RWPE2 (cell line): Measurements from ENCODE around the gene ARMC2.

Source experiments
- ATAC-seq: fragments of 200-7000 bp; cut with Tn5 transposase; 3 replicates; pipeline ENCODE4 v1.9.1; 2021; ENCODE audit warnings: low read depth
- DNase-seq: peaks from one replicate; pipeline ENCODE4 v3.0.0-alpha.2; 2020; ENCODE audit warnings: low spot score
- H3K27ac ChIP-seq: fragments of 450-650 bp; 2 replicates; pipeline ENCODE4 v1.5.1; 2017; ENCODE audit warnings: mild to moderate bottlenecking; ENCODE audit not compliant: poor library complexity, severe bottlenecking
- H3K27me3 ChIP-seq: fragments of 250-450 bp; sonication (Bioruptor Pico); 2 replicates; pipeline ENCODE4 v1.5.1; 2021; ENCODE audit warnings: mild to moderate bottlenecking, moderate library complexity; ENCODE audit not compliant: insufficient read depth, poor library complexity, severe bottlenecking
- H3K36me3 ChIP-seq: fragments of 250-450 bp; sonication (Bioruptor Pico); 2 replicates; pipeline ENCODE4 v1.5.1; 2020; ENCODE audit warnings: low read depth, mild to moderate bottlenecking, moderate library complexity
- H3K4me1 ChIP-seq: fragments of 250-450 bp; sonication (Bioruptor Pico); 2 replicates; pipeline ENCODE4 v1.5.1; 2021; ENCODE audit warnings: mild to moderate bottlenecking, moderate library complexity; ENCODE audit not compliant: insufficient read depth, poor library complexity, severe bottlenecking
- H3K4me3 ChIP-seq: fragments of 250-450 bp; sonication (Bioruptor Pico); 2 replicates; pipeline ENCODE4 v1.5.1; 2021; ENCODE audit warnings: mild to moderate bottlenecking, moderate library complexity; ENCODE audit not compliant: severe bottlenecking
- H3K9me3 ChIP-seq: fragments of 250-450 bp; sonication (Bioruptor Pico); 2 replicates; pipeline ENCODE4 v1.5.1; 2021; ENCODE audit warnings: mild to moderate bottlenecking, moderate library complexity; ENCODE audit not compliant: severe bottlenecking
- TF ChIP-seq, protein P1 (sequence below): fragments of 450-650 bp; IDR thresholded peaks from one replicate; pipeline ENCODE4 v1.5.1; 2017; ENCODE audit warnings: mild to moderate bottlenecking, moderate library complexity; ENCODE audit not compliant: poor library complexity, severe bottlenecking

The ARMC2 gene

DNA sequence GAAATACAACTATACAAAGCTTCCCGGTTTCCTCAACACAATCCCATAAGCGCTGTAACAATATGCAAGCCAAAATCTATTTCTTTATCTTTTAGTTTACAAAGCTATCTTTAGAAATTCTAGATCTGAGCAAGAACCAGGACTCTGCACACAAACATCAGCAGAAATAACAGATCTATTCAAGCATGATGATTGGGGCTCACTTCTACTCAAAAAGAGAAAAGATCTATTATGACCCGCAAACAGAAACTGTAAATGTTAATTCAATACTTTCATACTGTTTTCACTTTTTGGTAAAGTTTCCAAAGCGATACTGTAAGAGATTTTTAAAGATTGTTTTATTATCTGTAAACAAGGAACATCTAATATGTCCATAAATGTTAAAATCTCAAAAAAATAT, 159.8 kb downstream of the ARMC2 start:
- Histone ChIP-seq H3K4me1 (peaks cover 6% of the 10 kb centered on the region), H3K9me3 (no peaks in the 10 kb centered on the region), H3K4me3 (peak overlapping the region; percentile 86), H3K27ac (peak overlapping the region; percentile 54), H3K36me3 (peaks cover 3% of the 10 kb centered on the region; the same call in 1 of the 2 replicates), H3K27me3 (no peaks in the 10 kb centered on the region)
- DNase-seq (no peak), ATAC-seq (no peak)
- TF ChIP-seq, protein P1, sequence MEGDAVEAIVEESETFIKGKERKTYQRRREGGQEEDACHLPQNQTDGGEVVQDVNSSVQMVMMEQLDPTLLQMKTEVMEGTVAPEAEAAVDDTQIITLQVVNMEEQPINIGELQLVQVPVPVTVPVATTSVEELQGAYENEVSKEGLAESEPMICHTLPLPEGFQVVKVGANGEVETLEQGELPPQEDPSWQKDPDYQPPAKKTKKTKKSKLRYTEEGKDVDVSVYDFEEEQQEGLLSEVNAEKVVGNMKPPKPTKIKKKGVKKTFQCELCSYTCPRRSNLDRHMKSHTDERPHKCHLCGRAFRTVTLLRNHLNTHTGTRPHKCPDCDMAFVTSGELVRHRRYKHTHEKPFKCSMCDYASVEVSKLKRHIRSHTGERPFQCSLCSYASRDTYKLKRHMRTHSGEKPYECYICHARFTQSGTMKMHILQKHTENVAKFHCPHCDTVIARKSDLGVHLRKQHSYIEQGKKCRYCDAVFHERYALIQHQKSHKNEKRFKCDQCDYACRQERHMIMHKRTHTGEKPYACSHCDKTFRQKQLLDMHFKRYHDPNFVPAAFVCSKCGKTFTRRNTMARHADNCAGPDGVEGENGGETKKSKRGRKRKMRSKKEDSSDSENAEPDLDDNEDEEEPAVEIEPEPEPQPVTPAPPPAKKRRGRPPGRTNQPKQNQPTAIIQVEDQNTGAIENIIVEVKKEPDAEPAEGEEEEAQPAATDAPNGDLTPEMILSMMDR, result no peak

DNA sequence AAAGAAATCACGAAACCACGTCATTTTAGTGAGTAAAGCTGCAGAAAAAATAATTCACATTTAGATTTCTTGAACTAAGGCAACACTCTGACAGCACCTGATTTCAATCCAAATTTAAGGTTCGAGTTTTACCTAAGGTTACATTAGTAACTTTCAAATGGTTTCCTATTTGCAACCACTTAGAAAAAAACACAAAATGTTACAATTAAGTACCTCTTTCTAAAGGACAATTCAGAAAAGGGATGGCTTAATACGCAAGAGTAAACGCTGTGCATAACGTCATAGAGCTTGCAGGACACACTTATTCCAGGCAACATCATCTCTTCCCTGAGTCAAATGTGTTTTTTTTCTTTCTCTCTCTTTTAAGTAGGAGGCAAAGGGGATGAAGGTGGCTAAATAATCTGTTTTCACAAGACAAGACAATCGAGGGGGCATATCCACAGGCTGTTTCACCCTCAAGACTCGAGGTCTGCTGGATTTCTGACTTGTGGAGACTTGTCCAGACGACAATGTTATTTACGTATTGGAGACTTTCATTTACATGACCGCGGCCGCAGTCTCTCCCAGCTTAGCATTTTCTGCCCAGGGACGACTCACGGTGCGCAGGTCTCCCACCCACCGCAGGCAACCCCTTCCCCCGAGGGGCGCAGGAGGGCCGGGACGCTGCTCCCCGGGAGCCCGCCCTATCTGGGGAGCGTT, 160.5 kb downstream of the ARMC2 start:
- H3K27ac ChIP-seq, result peak overlapping the region; percentile 54
- peak overlapping the region; percentile 86 for H3K4me3 ChIP-seq
- ATAC-seq (peak; percentile 58), DNase-seq (peak; percentile 49)
- H3K9me3 ChIP-seq, result no peaks in the 10 kb centered on the region
- no peaks in the 10 kb centered on the region for H3K27me3 ChIP-seq
- H3K36me3 ChIP-seq, result 0 out of 2 replicates have a peak, but pooled peaks cover 3% of the 10 kb centered on the region
- H3K4me1 ChIP-seq, result peaks cover 3% of the 10 kb centered on the region
- TF ChIP-seq, protein P1, result no peak

DNA sequence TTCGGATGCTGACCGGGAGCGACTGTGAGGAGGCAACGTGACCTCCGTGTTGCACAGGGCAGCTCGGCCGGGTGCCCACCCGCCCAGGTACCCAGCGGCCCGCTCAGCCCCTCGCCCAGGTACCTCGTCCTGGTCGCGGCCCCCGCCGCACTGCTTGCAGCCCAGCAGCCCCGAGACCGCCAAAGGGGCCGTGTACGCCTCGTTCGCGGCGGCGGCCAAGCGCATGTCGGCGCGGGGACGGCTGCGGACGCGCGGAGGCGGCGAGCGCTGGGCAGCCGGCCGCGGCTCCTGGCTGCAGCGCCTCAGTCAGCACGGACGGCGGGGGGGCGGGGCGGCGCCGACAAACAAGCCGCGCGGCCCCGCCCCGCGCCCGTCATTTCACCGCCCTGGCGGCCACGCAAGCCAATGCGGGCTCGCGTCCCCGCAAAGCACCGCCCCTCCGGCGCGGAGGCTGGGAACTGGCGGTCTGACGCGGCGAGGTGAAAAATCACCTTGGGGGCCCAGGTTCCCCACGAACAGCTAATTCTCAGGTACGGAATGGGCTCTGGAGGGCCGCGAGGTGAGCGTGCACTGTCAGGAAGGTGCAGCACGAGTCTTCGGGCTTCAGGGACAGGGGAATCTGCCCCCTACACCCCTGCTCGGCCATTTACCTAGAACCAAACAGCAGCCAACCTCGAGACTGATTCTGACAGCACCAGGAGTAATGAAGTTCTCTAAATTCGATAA, 161.2 kb downstream of the ARMC2 start:
- H3K4me3 ChIP-seq, result peak overlapping the region; percentile 86
- peak; percentile 89 for ATAC-seq
- peaks cover 3% of the 10 kb centered on the region for H3K4me1 ChIP-seq
- H3K27me3 ChIP-seq, result no peaks in the 10 kb centered on the region
- H3K9me3 ChIP-seq, result no peaks in the 10 kb centered on the region
- TF ChIP-seq, protein P1, result no peak
- peak; percentile 93 for DNase-seq
- H3K27ac ChIP-seq, result peak overlapping the region; percentile 54
- H3K36me3 ChIP-seq, result 0 out of 2 replicates have a peak, but pooled peaks cover 3% of the 10 kb centered on the region

DNA sequence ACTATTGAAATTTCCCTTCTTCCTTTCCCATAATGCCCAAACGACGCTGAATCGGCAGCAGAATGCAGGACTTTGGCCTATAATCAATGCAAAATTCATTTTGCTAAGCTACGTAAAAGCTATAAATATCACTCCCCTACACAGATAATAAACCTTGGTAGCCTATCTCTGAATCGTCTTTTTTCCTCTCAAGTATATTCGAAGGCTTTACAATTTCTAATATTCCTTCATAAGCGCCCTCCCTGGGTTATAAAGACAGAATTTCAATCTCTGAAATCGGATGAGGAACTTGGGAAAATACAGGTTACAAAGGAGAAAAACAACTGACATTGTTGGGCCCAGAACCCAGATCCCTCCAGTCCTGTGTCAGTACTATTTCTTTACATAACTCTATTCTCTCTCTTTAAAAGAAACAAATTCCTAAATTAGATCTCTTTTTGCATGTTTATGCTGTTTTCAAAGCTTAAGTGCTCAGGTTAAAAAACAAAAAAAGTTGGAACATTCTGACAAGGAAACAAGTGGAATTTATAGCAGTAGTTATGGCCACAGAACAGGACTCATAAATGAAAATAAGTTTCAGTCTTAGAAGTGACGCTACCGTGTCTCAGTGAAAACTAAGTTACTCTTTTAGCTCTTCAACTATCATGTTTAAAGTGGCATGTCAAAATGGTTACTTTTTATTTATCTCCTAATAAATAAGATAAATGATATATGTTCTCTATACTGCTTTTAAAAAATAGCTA, 161.9 kb downstream of the ARMC2 start:
- Histone ChIP-seq H3K4me1 (peaks cover 8% of the 10 kb centered on the region), H3K27ac (peak overlapping the region; percentile 54), H3K36me3 (0 out of 2 replicates have a peak, but pooled peaks cover 3% of the 10 kb centered on the region), H3K9me3 (no peaks in the 10 kb centered on the region), H3K4me3 (peak overlapping the region; percentile 86), H3K27me3 (no peaks in the 10 kb centered on the region)
- ATAC-seq (peak; percentile 2; the same call in 1 of the 3 replicates), DNase-seq (no peak)
- TF ChIP-seq, protein P1, result no peak
